ENCODE results near the gene RAMP1.

The RAMP1 gene

DNA sequence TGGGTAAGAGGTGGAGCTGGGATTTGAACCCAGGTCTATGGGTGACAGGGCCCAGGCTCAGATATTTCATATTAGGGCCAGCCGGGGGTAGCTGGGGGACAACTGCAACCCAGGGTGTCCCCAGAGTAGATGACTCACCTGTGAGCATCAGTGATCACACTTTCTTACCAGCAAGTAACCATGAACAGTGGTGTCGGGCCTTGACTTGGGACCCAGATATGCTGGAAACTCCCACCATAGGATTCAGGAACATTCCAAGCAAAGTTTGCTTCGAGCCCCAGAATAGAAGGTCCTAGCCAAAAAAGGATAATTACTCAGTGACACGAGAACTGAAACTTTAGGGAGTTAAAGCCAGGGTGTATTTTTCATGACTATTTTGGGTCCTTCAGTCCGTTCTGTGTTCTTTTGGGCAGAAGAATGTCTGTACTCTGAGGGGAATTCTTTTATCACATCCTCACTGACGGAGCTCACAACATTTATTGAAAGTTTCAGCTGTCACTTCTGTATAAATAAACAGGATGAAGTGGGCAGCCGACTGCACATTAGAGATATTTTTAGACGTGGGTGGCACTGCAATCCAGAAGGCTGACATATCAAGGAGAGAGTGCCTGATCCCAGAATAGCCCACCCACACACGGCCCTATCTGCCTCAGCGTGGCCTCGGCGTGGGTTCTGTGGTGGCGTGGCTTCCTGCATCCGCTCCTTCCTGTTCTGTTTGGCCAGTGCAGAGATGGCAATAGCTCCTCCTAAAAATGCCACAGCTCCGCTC lies 45.6 kb downstream of the RAMP1 start:
- TF ChIP-seq, protein P1, sequence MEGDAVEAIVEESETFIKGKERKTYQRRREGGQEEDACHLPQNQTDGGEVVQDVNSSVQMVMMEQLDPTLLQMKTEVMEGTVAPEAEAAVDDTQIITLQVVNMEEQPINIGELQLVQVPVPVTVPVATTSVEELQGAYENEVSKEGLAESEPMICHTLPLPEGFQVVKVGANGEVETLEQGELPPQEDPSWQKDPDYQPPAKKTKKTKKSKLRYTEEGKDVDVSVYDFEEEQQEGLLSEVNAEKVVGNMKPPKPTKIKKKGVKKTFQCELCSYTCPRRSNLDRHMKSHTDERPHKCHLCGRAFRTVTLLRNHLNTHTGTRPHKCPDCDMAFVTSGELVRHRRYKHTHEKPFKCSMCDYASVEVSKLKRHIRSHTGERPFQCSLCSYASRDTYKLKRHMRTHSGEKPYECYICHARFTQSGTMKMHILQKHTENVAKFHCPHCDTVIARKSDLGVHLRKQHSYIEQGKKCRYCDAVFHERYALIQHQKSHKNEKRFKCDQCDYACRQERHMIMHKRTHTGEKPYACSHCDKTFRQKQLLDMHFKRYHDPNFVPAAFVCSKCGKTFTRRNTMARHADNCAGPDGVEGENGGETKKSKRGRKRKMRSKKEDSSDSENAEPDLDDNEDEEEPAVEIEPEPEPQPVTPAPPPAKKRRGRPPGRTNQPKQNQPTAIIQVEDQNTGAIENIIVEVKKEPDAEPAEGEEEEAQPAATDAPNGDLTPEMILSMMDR (conservative IDR thresholded peaks at IDR 0.05; ENCODE audit: low read depth, low read length): no peak
- no peak for DNase-seq (ENCODE audit: low read depth)
- H3K4me3 ChIP-seq (ENCODE audit: low read length): no peak overlapping the region

DNA sequence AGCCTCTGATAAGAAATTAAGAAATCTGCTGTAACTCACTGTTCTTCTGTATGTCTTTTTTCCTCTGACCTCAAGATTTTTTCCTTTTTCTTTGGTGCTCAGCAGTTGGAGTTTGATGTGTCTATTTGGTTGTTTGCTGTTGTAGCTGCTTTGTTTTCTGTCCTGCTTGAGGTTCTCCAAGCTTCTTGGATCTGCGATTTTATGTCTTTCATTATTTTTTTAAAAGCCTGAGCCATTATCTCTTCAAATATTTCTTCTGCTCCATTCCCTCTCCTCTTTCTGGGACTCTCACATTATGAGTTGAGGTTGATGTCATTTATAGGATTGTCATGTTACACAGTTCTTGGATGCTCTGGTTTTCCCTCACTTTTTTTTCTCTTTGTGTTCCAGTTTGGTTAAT lies 47.7 kb downstream of the RAMP1 start:
- no peak overlapping the region for H3K4me3 ChIP-seq (ENCODE audit: low read length)
- DNase-seq (ENCODE audit: low read depth): no peak
- TF ChIP-seq, protein P1 (conservative IDR thresholded peaks at IDR 0.05; ENCODE audit: low read depth, low read length): no peak

DNA sequence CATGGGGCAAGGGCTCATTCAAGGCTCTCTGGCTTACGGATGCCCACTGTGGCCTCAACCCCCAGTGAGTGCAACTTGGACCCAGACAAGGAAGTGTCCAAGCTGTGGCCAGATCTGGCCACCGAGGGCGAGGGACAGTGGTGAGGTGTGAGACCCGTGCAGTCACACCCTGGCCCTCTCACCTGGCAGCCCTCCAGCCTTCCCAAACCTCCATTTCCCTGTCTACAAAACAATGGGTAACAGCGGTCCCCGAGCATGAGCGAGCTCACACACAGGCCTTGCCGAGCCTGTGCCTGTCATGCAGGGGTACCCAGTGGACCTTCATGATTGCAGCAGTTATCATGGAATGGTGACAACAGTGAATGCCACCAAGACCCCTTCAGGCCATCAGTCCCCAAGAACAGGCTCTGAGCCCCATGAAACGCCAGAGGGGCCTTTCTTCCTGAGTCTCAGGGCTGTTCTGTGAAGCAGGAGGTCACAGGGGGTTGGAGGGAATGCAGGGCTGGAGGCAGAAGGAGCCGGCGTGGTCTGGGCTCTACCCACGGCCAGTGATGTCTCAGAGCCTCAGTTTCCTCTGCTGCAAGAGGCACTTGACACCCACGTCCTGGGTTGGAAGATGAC lies 49.8 kb downstream of the RAMP1 start:
- H3K4me3 ChIP-seq (ENCODE audit: low read length): no peak overlapping the region
- TF ChIP-seq, protein P1 (conservative IDR thresholded peaks at IDR 0.05; ENCODE audit: low read depth, low read length): no peak
- DNase-seq (ENCODE audit: low read depth): no peak

DNA sequence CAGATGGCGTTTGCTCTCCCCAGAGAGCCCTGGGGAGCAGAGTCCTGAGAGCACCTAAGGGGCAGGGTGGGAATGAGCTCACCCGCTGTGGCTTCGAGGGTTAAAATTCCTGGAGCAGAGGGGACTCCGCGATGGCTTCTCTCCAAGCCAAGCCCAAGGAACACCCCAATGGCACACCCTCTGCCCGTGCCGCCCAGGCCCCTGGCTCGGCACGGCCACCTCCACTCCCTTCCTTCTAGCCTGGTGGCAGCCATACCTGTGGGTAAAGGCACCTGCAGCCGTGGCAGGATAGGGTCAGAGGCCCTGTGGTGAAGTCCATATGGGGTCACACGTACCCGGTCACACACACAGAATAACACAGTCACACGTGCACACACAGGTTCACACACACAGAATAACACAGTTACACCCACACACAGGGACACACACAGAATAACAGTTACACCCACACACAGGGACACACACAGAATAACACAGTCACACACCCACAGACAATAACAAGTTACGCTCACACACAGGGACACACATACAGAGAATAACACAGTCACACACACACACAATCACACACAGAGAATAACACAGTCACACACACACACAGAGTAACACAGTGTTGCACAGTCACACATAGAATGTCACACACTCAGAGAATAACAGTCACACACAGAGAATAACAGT lies 50.5 kb downstream of the RAMP1 start:
- H3K4me3 ChIP-seq (ENCODE audit: low read length): no peak overlapping the region
- no peak for DNase-seq (ENCODE audit: low read depth)
- TF ChIP-seq, protein P1 (conservative IDR thresholded peaks at IDR 0.05; ENCODE audit: low read depth, low read length): no peak

DNA sequence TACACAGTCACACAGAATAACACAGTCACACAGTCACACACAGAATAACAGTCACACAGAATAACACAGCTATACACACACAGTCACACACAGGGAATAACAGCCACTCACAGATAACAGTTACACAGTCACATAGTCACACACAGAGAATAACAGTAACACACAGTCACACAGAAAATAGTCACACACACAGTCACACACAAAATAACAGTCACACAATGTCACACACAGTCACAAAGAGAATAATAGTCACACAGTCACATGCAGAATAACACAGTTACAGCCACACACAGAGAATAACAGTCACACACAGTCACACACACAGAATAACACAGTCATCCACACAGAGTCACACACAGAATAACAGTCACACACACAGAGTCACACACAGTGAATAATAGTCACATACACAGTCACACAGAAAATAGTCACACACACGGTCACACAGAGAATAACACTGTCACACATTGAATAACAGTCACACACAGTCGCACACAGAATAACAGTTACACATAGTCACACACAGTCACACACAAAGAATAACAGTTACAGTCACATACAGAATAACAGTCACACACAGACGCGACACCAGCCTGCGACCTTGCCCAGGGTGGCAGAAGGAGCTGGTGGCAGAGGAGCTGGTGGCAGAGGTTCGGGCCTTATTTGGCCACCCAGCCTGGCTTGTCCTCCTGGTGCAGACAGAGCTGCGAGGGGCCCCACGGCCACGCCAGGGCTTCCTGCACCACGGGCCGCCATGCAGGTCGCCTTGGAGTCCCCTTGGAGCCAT lies 51.3 kb downstream of the RAMP1 start:
- H3K4me3 ChIP-seq (ENCODE audit: low read length): no peak overlapping the region
- DNase-seq (ENCODE audit: low read depth): no peak
- TF ChIP-seq, protein P1 (conservative IDR thresholded peaks at IDR 0.05; ENCODE audit: low read depth, low read length): no peak

DNA sequence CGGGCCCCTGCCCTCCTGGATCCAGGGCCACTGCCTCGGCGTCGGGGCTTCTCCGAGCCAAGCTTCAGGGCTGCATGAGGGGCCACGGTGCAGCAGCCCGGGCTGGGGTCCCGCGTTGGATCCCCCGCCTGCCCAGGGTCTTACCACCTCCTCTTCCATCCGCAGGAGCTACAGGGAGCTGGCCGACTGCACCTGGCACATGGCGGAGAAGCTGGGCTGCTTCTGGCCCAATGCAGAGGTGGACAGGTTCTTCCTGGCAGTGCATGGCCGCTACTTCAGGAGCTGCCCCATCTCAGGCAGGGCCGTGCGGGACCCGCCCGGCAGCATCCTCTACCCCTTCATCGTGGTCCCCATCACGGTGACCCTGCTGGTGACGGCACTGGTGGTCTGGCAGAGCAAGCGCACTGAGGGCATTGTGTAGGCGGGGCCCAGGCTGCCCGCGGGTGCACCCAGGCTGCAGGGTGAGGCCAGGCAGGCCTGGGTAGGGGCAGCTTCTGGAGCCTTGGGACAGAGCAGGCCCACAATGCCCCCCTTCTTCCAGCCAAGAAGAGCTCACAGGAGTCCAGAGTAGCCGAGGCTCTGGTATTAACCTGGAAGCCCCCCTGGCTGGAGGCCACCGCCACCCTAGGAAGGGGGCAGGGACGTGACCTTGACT lies 52.1 kb downstream of the RAMP1 start:
- no peak for DNase-seq (ENCODE audit: low read depth)
- H3K4me3 ChIP-seq (ENCODE audit: low read length): no peak overlapping the region
- TF ChIP-seq, protein P1 (conservative IDR thresholded peaks at IDR 0.05; ENCODE audit: low read depth, low read length): no peak

All from retinal pigment epithelial cell (primary cell).